GM23338 (cell line): ENCODE data around the gene LRP1B. TPM values are rescaled to one million over a fixed set of nuclear protein-coding genes. Genes with fewer than 3 reads are reported as not detected.
A peak's percentile ranks its signal among the peaks of the same experiment; 100 is the strongest.

Experiments
- ATAC-seq: fragments of 200-7000 bp; cut with Tn5 transposase; 3 replicates; pipeline ENCODE4 v1.9.1; 2020
- DNase-seq: peaks from one replicate; pipeline ENCODE4 v3.0.0-alpha.2; 2015; ENCODE audit warnings: low spot score
- H2AFZ ChIP-seq: fragments of 200-600 bp; sonication (generic); 2 replicates; pipeline ENCODE4 v1.8.0; 2016; ENCODE audit warnings: antibody characterized with exemption, mild to moderate bottlenecking, moderate library complexity
- H3F3A ChIP-seq: fragments of 200-600 bp; sonication (generic); replicated peaks from 2 replicates; pipeline ENCODE4 v1.8.0; 2017; ENCODE audit warnings: antibody characterized with exemption, mixed run types, low read depth
- H3K27ac ChIP-seq: fragments of 200-600 bp; sonication (generic); 2 replicates; pipeline ENCODE4 v1.6.1; 2016; ENCODE audit warnings: low read depth
- H3K27me3 ChIP-seq: fragments of 200-600 bp; sonication (generic); 2 replicates; pipeline ENCODE4 v1.8.0; 2016; ENCODE audit warnings: mild to moderate bottlenecking, mixed run types, moderate library complexity; ENCODE audit not compliant: insufficient read depth
- H3K36me3 ChIP-seq: fragments of 200-600 bp; sonication (generic); 2 replicates; pipeline ENCODE4 v1.8.0; 2016; ENCODE audit warnings: mild to moderate bottlenecking; ENCODE audit not compliant: insufficient read depth
- H3K4me1 ChIP-seq: fragments of 200-600 bp; sonication (generic); 2 replicates; pipeline ENCODE4 v1.8.0; 2016; ENCODE audit warnings: mild to moderate bottlenecking, moderate library complexity; ENCODE audit not compliant: insufficient read depth
- H3K4me2 ChIP-seq: fragments of 200-600 bp; sonication (generic); 2 replicates; pipeline ENCODE4 v1.7.1; 2017; ENCODE audit warnings: mixed run types
- H3K4me3 ChIP-seq: fragments of 200-600 bp; sonication (generic); 2 replicates; pipeline ENCODE4 v1.6.1; 2016; ENCODE audit warnings: mixed run types
- H3K79me2 ChIP-seq: fragments of 200-600 bp; sonication (generic); replicated peaks from 2 replicates; pipeline ENCODE4 v1.8.0; 2017; ENCODE audit warnings: mild to moderate bottlenecking; ENCODE audit not compliant: insufficient read depth
- H3K9me2 ChIP-seq: fragments of 200-600 bp; sonication (generic); 2 replicates; pipeline ENCODE4 v1.8.0; 2017; ENCODE audit not compliant: insufficient read depth
- H4K20me1 ChIP-seq: fragments of 200-600 bp; sonication (generic); replicated peaks from 2 replicates; pipeline ENCODE4 v1.8.0; 2017; ENCODE audit warnings: mild to moderate bottlenecking; ENCODE audit not compliant: insufficient read depth
- H3K27ac Mint-ChIP-seq: 2 replicates; pipeline ENCODE4 v1.8.0; 2020; ENCODE audit warnings: inconsistent platforms, mild to moderate bottlenecking, moderate library complexity, mixed read lengths
- H3K27me3 Mint-ChIP-seq: 3 replicates; pipeline ENCODE4 v1.8.0; 2022; ENCODE audit warnings: low read depth, mild to moderate bottlenecking, moderate library complexity, mixed read lengths, inconsistent platforms; ENCODE audit not compliant: insufficient read depth, poor library complexity
- H3K36me3 Mint-ChIP-seq: 3 replicates; pipeline ENCODE4 v1.8.0; 2021; ENCODE audit warnings: low read depth, mild to moderate bottlenecking, inconsistent platforms, moderate library complexity, mixed read lengths
- H3K4me1 Mint-ChIP-seq: 3 replicates; pipeline ENCODE4 v1.8.0; 2020; ENCODE audit warnings: mild to moderate bottlenecking, inconsistent platforms, mixed read lengths
- H3K4me3 Mint-ChIP-seq: 3 replicates; pipeline ENCODE4 v1.8.0; 2021; ENCODE audit warnings: moderate library complexity, mild to moderate bottlenecking, inconsistent platforms, mixed read lengths
- H3K9me3 Mint-ChIP-seq: 3 replicates; pipeline ENCODE4 v1.8.0; 2020; ENCODE audit warnings: moderate library complexity, mild to moderate bottlenecking, inconsistent platforms, mixed read lengths
- EZH2 ChIP-seq: fragments of 200-600 bp; sonication (generic); IDR thresholded peaks from one replicate; pipeline ENCODE4 v1.8.0; 2017; ENCODE audit warnings: antibody characterized with exemption, mild to moderate bottlenecking, low read depth; ENCODE audit not compliant: unreplicated experiment
- EZH2phosphoT487 ChIP-seq: fragments of 200-600 bp; sonication (generic); IDR thresholded peaks from one replicate; pipeline ENCODE4 v1.8.1; 2018; ENCODE audit warnings: antibody characterized with exemption; ENCODE audit not compliant: unreplicated experiment
- NANOG ChIP-seq: IDR thresholded peaks from 2 replicates; pipeline ENCODE4 v1.6.1; 2016; ENCODE audit warnings: antibody characterized with exemption, borderline replicate concordance
- ZNF331 ChIP-seq: fragments of 250-450 bp; sonication (Bioruptor Pico); IDR thresholded peaks from 2 replicates; pipeline ENCODE4 v1.5.0; 2020; ENCODE audit warnings: low read depth, mild to moderate bottlenecking, moderate library complexity
- ZNF462 ChIP-seq: fragments of 250-450 bp; sonication (Bioruptor Pico); IDR thresholded peaks from 2 replicates; pipeline ENCODE4 v1.5.0; 2020; ENCODE audit warnings: mild to moderate bottlenecking, moderate library complexity
- long read RNA-seq: library from polyadenylated mRNA; unstranded; transcript quantifications from one replicate; pipeline ENCODE4 v2.0.0, GENCODE V29; 2020; ENCODE audit not compliant: unreplicated experiment
- polyA plus RNA-seq: library from polyadenylated mRNA; unstranded; fragments of >200 nt; fragmentation: Nextera tagmentation; extraction: Ambion mirVana; gene quantifications from 2 replicates; pipeline ENCODE4 v1.2.1, GENCODE V29; 2016
- total RNA-seq: library from RNA; depleted of rRNA; stranded (reverse); fragments of >200 nt; shearing (Covaris generic); gene quantifications from 2 replicates; pipeline ENCODE4 v1.2.3, GENCODE V29; 2014; rRNA removed
- TF ChIP-seq, protein P1 (sequence below): IDR thresholded peaks from 2 replicates; pipeline ENCODE4 v1.6.1; 2016; ENCODE audit warnings: antibody characterized with exemption

Gene LRP1B
- total RNA-seq (0.89 and 0.97 TPM in 2 replicates), polyA plus RNA-seq (0.15 and 0.37 TPM in 2 replicates)
- long read RNA-seq, result 0 reads

GRCh38 chr2:142131010-142131669 is at the start of gene LRP1B:
LRP1B (minus strand) TSS chr2:142131016; CDS start chr2:142130729, 287 bp downstream.
- H3K27ac Mint-ChIP-seq, result peak within 1 kb of the TSS; percentile 93
- H3K27me3 Mint-ChIP-seq, result peaks cover 30% of the 10 kb centered on the region
- DNase-seq, result peak; percentile 57
- no peak within 1 kb of the TSS for H3K27ac ChIP-seq
- H3K27me3 ChIP-seq, result peaks cover 39% of the 10 kb centered on the region
- H3K4me3 Mint-ChIP-seq, result peak within 1 kb of the TSS; percentile 89
- H3K4me1 Mint-ChIP-seq, result peaks cover 27% of the 10 kb centered on the region; the same call in 2 of the 3 replicates
- no peaks in the 10 kb centered on the region for H3K36me3 Mint-ChIP-seq
- no peaks in the 10 kb centered on the region for H3K9me3 Mint-ChIP-seq
- H3F3A ChIP-seq, result no peaks in the 10 kb centered on the region
- no peaks in the 10 kb centered on the region for H3K9me2 ChIP-seq
- H3K4me3 ChIP-seq, result peak within 1 kb of the TSS; percentile 75
- ATAC-seq, result peak; percentile 80
- H3K4me1 ChIP-seq, result peaks cover 20% of the 10 kb centered on the region
- TF ChIP-seq ZNF331 (CRISPR knock-in tag) (no peak), NANOG (0 out of 2 replicates have a peak, but pooled peaks have one; percentile 2)
- TF ChIP-seq, protein P1, sequence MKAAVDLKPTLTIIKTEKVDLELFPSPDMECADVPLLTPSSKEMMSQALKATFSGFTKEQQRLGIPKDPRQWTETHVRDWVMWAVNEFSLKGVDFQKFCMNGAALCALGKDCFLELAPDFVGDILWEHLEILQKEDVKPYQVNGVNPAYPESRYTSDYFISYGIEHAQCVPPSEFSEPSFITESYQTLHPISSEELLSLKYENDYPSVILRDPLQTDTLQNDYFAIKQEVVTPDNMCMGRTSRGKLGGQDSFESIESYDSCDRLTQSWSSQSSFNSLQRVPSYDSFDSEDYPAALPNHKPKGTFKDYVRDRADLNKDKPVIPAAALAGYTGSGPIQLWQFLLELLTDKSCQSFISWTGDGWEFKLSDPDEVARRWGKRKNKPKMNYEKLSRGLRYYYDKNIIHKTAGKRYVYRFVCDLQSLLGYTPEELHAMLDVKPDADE, result 0 out of 2 replicates have a peak, but pooled peaks have one; percentile 15
- no peaks in the 10 kb centered on the region for H3K36me3 ChIP-seq
- peak within 1 kb of the TSS; percentile 92 for H3K4me2 ChIP-seq
- no peaks in the 10 kb centered on the region for H4K20me1 ChIP-seq
- no peaks in the 10 kb centered on the region for H3K79me2 ChIP-seq
- peak within 1 kb of the TSS; percentile 95 for H2AFZ ChIP-seq

GRCh38 chr2:142179686-142180085 is 48.9 kb upstream of the LRP1B start:
- no peak for DNase-seq
- Histone ChIP-seq H2AFZ (no peak overlapping the region), H3K79me2 (no peaks in the 10 kb centered on the region), H3K27me3 (no peaks in the 10 kb centered on the region), H3K4me2 (no peak overlapping the region), H3F3A (no peaks in the 10 kb centered on the region), H3K4me1 (no peaks in the 10 kb centered on the region), H3K27ac (no peak overlapping the region), H4K20me1 (no peaks in the 10 kb centered on the region), H3K9me2 (no peaks in the 10 kb centered on the region), H3K36me3 (no peaks in the 10 kb centered on the region), H3K4me3 (no peak overlapping the region)
- H3K9me3 Mint-ChIP-seq, result no peaks in the 10 kb centered on the region
- no peaks in the 10 kb centered on the region for H3K4me1 Mint-ChIP-seq
- H3K4me3 Mint-ChIP-seq, result no peak overlapping the region
- peaks cover 2% of the 10 kb centered on the region for H3K27me3 Mint-ChIP-seq
- no peaks in the 10 kb centered on the region for H3K36me3 Mint-ChIP-seq
- ATAC-seq, result no peak
- TF ChIP-seq EZH2 (no peak), EZH2phosphoT487 (no peak), ZNF462 (CRISPR knock-in tag) (no peak)
- H3K27ac Mint-ChIP-seq, result no peak overlapping the region
